Aorta (tissue), 5 donors: ENCODE measurements around the gene LCT. TPM values are rescaled to one million over a fixed set of nuclear protein-coding genes. Genes with fewer than 3 reads are reported as not detected.

Experiments used
- ATAC-seq: fragments of 200-7000 bp; cut with Tn5 transposase; one replicate; pipeline ENCODE4 v1.9.1; 2022; ENCODE audit warnings: moderate library complexity; ENCODE audit not compliant: low FRiP score
- DNase-seq, 2 donors: peaks; one replicate each; pipeline ENCODE4 v3.0.0-alpha.2; 2020
- H3K27ac ChIP-seq, 2 donors: one replicate each; pipeline ENCODE4 v1.5.1; 2013; ENCODE audit warnings: low read length in 2 of 2, mild to moderate bottlenecking in 2 of 2, moderate library complexity in 2 of 2, control low read depth in 1 of 2, inconsistent platforms in 1 of 2, low read depth in 1 of 2
- H3K27me3 ChIP-seq, 2 donors: one replicate each; pipeline ENCODE4 v1.6.1; 2013; ENCODE audit warnings: control low read depth in 1 of 2, low read length in 1 of 2, mild to moderate bottlenecking in 1 of 2, moderate library complexity in 1 of 2; ENCODE audit not compliant: insufficient read depth in 2 of 2, control insufficient read depth in 1 of 2
- H3K36me3 ChIP-seq, 2 donors: one replicate each; pipeline ENCODE4 v1.6.1; 2013; ENCODE audit warnings: control low read depth in 1 of 2, low read length in 1 of 2, mild to moderate bottlenecking in 1 of 2; ENCODE audit not compliant: insufficient read depth in 2 of 2, control insufficient read depth in 1 of 2
- H3K4me1 ChIP-seq, 2 donors: one replicate each; pipeline ENCODE4 v1.6.1; 2013; ENCODE audit warnings: low read length in 2 of 2, control low read depth in 1 of 2, mild to moderate bottlenecking in 1 of 2, moderate library complexity in 1 of 2; ENCODE audit not compliant: insufficient read depth in 2 of 2, control insufficient read depth in 1 of 2
- H3K4me3 ChIP-seq, 2 donors: one replicate each; pipeline ENCODE4 v1.5.1; 2013; ENCODE audit warnings: low read length in 2 of 2, control low read depth in 1 of 2, mild to moderate bottlenecking in 1 of 2
- H3K9me3 ChIP-seq: one replicate; pipeline ENCODE4 v1.6.1; 2013; ENCODE audit warnings: mild to moderate bottlenecking, low read length; ENCODE audit not compliant: control insufficient read depth
- WGBS, 2 donors: extraction: QIAGEN DNeasy Blood & Tissue Kit; methylation state at CpG; one replicate each; pipeline ENCODE4 v1.1.7; 2013; 5-methylcytosine and 5-hydroxymethylcytosine counted together
- intact Hi-C, 2 donors: fragments of 100-400 bp; cut with DNase I; formaldehyde crosslinking; loops; one replicate each; pipeline versions ENCODE4 v1.14.2 to v1.15.0; 2022
- polyA plus RNA-seq, 2 donors: library from polyadenylated mRNA; stranded (reverse); fragments of 200-250 nt; gene quantifications; one replicate each; pipeline ENCODE4 v1.2.3, GENCODE V29; 2013
- total RNA-seq, 2 donors: library from RNA; stranded (reverse); fragmentation: NEBNext Ultra II Directional; extraction: Animal tissue kit (Norgen Biotek cat#: 25700); gene quantifications; one replicate each; pipeline ENCODE4 v1.2.1, GENCODE V29; 2021
- donor health status: healthy with polysubstance abuse.
- donor health status: Bipolar disorder and iron deficiency.
- donor health status: DM: no; HTN: no; CAD: no.
- donor health status: DM: no; HTN: no; CAD: no.
- donor health status: DM: yes; HTN: yes; CAD: no.

LCT gene
- total and polyA plus RNA-seq, 4 donors, result 0.03 to 24.8 TPM; not detected in 2

- Histone ChIP-seq H3K9me3 (no peaks in the 10 kb centered on the region), H3K36me3 (peaks cover 2 to 12% of the 10 kb centered on the region in 2 donors), H3K4me3 (no peak overlapping the region), H3K27me3 (no peaks in the 10 kb centered on the region), H3K4me1 (no peaks in the 10 kb centered on the region), H3K27ac (no peak overlapping the region)
- DNase-seq, result no peak
- ATAC-seq, result no peak
- intact Hi-C loops, result no loop called here
- WGBS, 2 donors, result 85 to 91% methylated on average over 3 of the region's 3 CpGs
Observed at GRCh38 chr2:135843671-135844070, 6.7 kb upstream of the LCT start.

DNA sequence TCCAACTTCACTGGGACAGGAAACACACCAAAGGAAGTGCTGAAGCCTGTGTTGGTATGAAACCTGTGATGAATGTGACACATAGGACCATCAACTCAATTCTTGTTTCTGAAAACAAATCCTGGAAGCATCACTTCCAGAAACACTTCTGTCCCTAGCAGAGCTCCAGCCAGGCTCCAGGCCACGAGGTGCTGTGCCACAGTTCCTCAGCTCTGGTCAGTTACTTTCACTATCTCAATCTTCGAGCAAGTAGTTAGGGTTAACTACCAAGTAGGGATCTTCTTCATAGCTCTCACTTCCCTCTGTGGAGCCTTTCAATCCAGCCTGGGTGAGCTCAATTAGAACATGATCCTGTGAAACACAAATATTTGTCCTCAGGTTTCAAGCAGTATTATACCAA is 3.6 kb upstream of the LCT start:
- Histone ChIP-seq H3K4me3 (no peak overlapping the region), H3K36me3 (peaks cover 2 to 8% of the 10 kb centered on the region in 2 donors), H3K9me3 (no peaks in the 10 kb centered on the region), H3K4me1 (no peaks in the 10 kb centered on the region), H3K27me3 (no peaks in the 10 kb centered on the region), H3K27ac (peak overlapping the region in 1 of 2 donors; percentile 12)
- WGBS, 2 donors, result 41 to 44% methylated on average over 2 of the region's 2 CpGs
- ATAC-seq (peak; percentile 56), DNase-seq (no peak)
- intact Hi-C loops, result no loop called here

- 18 to 19% methylated on average over 2 of the region's 2 CpGs for WGBS, 2 donors
- intact Hi-C loops, result no loop called here
- peaks cover 2 to 6% of the 10 kb centered on the region in 2 donors for H3K36me3 ChIP-seq
- H3K4me1 ChIP-seq, result no peaks in the 10 kb centered on the region
- DNase-seq (no peak), ATAC-seq (no peak)
- no peak overlapping the region for H3K27ac ChIP-seq
- H3K9me3 ChIP-seq, result no peaks in the 10 kb centered on the region
- H3K27me3 ChIP-seq, result no peaks in the 10 kb centered on the region
- no peak overlapping the region for H3K4me3 ChIP-seq
Observed at GRCh38 chr2:135839713-135840112, 2.7 kb upstream of the LCT start.

DNA sequence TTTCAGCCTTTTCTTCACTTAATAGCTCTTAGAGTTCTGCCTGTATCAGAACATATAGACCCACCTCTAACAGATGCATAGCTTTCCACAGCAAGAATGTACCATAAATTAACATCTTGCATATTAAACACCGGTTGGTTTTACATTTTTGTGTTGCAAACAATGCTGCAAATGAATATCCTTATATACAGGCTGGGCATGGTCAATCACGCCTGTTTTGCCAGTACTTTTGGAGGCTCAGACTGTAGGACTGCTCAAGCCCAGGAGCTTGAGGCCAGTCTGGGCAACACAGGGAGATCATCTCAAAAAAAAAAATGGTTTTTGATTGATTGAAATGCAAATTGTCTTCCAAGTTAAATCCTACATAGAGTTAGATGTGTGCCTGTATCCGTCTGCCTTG is 1.5 kb upstream of the LCT start:
- Histone ChIP-seq H3K4me1 (no peaks in the 10 kb centered on the region), H3K27ac (no peak overlapping the region), H3K27me3 (no peaks in the 10 kb centered on the region), H3K9me3 (no peaks in the 10 kb centered on the region), H3K4me3 (no peak overlapping the region), H3K36me3 (peaks cover 0 to 3% of the 10 kb centered on the region in 2 donors)
- 84 to 89% methylated on average over 3 of the region's 3 CpGs for WGBS, 2 donors
- DNase-seq (no peak), ATAC-seq (no peak)
- intact Hi-C loops, result no loop called here

- no peak for DNase-seq
- WGBS, 2 donors, result 89 to 94% methylated on average over 6 of the region's 6 CpGs
- Histone ChIP-seq H3K27ac (no peak overlapping the region), H3K9me3 (no peaks in the 10 kb centered on the region), H3K4me3 (no peak overlapping the region), H3K4me1 (no peaks in the 10 kb centered on the region), H3K36me3 (no peaks in the 10 kb centered on the region), H3K27me3 (no peaks in the 10 kb centered on the region)
- ATAC-seq, result no peak
- intact Hi-C loops, result no loop called here
Observed at GRCh38 chr2:135832891-135833290, 4.1 kb downstream of the LCT start.

DNA sequence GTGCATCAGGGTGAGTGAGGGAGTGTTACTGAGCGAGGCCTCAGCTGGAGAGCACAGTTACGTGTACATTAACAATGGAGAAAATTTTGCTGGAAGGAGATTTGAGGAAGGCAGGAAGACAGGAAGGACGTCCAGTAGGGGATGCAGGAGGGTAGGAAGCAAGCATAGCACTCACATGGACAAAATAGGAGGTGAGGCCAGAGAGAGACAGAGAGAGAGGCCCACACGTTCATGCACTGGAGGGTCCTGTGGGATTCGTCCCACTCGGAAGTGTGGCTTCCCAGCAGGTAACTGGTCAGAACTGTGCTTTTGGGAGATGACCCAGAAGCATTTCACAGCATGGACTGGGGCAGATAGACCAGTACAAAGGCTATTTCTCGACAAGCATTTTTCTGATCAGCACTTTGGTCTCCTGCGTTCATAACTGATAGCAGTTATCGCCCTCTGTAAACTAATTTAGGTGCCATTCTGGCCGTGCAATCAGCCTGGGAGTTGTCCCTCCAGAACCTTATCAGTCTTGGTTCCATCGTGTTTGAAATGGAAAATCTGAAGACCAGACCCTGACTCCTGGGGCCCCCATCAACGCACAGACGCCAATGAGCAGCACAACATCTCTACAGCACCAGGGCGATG is 5.7 kb downstream of the LCT start:
- Histone ChIP-seq H3K27ac (no peak overlapping the region), H3K9me3 (no peaks in the 10 kb centered on the region), H3K4me1 (no peaks in the 10 kb centered on the region), H3K4me3 (no peak overlapping the region), H3K27me3 (no peaks in the 10 kb centered on the region), H3K36me3 (no peaks in the 10 kb centered on the region)
- WGBS, 2 donors, result 83 to 88% methylated on average over 14 of the region's 14 CpGs
- intact Hi-C loops, result no loop called here
- no peak for DNase-seq
- ATAC-seq, result no peak

GRCh38 chr2:135829378-135830135 is 7.4 kb downstream of the LCT start:
- Histone ChIP-seq H3K4me3 (no peak overlapping the region), H3K27me3 (no peaks in the 10 kb centered on the region), H3K36me3 (no peaks in the 10 kb centered on the region), H3K9me3 (no peaks in the 10 kb centered on the region), H3K4me1 (no peaks in the 10 kb centered on the region), H3K27ac (no peak overlapping the region)
- no peak for ATAC-seq
- WGBS, 2 donors, result 73 to 74% methylated on average over 13 of the region's 13 CpGs
- intact Hi-C loops, result no loop called here
- no peak for DNase-seq

DNA sequence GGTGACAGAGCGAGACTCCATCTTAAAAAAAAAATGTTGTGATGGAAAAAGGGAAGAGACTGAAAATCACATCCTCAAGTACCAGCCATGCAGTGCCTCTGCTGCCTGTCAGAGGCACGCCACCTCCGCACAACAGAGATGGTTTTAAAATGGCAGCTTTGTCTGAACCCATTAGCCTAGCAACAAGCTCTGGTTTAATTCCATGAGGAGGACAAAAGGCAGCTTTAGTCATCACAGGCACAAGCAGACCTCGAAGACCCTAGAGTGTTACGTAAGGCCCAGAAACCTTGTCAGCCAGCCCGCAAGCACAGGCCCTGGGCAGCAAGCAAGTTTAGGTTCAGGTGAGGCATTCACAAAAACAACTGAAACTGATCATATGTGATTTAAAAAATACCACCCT is 10.4 kb downstream of the LCT start:
- no peaks in the 10 kb centered on the region for H3K4me1 ChIP-seq
- no peaks in the 10 kb centered on the region for H3K27me3 ChIP-seq
- 91 to 93% methylated on average over 6 of the region's 6 CpGs for WGBS, 2 donors
- no peak overlapping the region for H3K27ac ChIP-seq
- DNase-seq (no peak), ATAC-seq (no peak)
- intact Hi-C loops, result no loop called here
- H3K9me3 ChIP-seq, result peaks cover 2% of the 10 kb centered on the region
- H3K4me3 ChIP-seq, result no peak overlapping the region
- H3K36me3 ChIP-seq, result no peaks in the 10 kb centered on the region

DNA sequence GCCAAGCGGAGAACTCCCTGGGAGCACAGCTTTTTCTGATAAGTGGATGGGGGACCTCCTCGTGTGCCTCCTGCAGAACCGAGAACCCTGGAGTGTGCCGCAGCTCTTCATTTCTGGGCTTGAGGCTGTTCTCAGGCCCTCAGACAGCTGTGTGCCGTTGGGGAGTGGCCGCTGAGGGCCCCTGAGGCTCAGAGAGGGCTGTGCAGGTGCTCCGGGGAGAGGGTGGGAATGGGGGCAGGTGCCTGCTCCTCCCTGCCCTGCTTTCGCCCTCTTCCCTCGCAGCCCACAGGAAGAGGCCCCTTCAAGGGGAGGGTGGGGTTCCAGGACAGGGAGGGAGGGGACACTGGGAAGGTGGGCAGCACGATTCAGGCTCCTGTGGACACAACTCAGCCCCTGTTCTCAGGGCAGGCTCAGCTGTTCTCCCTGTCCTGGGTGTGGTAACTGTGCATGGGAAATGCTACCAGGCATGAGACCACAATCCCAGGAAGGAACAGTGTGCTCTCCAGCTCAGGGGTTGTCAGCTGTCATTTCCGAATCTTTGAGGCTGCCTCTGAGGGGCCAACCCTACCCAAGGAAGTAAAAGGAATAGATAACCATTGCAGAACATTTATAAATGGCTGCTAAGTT is 11.3 kb downstream of the LCT start:
- H3K9me3 ChIP-seq, result peaks cover 2% of the 10 kb centered on the region

More for the DNA sequence above, 11.3 kb downstream of the LCT start:
- ATAC-seq (no peak), DNase-seq (no peak)
- no peak overlapping the region for H3K4me3 ChIP-seq
- intact Hi-C loops, result no loop called here
- no peak overlapping the region for H3K27ac ChIP-seq
- H3K27me3 ChIP-seq, result no peaks in the 10 kb centered on the region
- WGBS, 2 donors, result 54 to 58% methylated on average over 11 of the region's 11 CpGs
- H3K4me1 ChIP-seq, result no peaks in the 10 kb centered on the region
- H3K36me3 ChIP-seq, result no peaks in the 10 kb centered on the region
